Measurements from ENCODE around the gene UGT1A8. TPM values are rescaled to one million over a fixed set of nuclear protein-coding genes. Genes with fewer than 3 reads are reported as not detected.

Gene UGT1A8
- total RNA-seq, 1 experiment from 2014 or later, result not detected

DNA sequence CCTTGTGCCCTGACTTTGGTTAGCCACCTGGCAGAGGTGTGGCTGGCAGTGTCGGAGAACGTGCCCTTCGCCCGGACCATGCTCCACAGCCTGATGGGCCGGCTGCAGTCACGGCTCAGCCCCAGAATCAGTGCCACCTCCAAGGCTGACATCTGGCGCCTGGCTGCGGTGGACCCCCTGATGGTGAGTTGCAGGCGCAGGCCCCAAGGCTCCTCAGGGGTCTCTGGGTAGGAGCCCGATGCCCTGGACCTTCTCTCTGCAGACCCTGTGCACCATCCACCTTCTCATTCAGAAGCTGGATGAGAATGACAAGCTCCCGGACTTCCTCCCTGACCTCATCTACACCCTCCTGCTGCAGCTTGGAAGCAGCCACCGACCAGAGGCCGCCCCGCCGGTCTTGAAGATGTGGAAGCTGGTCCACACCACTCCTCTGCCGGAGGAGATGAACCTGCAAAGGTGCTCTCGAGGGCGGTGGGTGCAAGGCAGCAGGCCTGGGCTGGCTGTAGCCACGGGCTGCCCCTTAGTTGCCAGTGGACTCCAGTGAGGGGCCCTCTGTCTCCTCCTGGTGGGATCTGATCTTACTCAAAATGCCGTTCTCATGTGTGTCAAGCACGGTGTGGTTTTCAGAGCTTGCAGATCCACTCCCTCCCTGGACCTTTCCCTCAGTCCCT, 204.8 kb downstream of the UGT1A8 start:
- in situ Hi-C loops (cut with HindIII; ENCODE audit: low sequenced_read_pairs), result no loop called here
- DNase-seq (ENCODE audit: low spot score), result no peak

Other genes with a start within 250 kb of the UGT1A8 start
- 21.7 and 23.8 TPM in 2 replicates for gene USP40, start 50.9 kb upstream of the UGT1A8 start, total RNA-seq (2014; rRNA removed; shearing (Covaris generic))
- gene UGT1A10, start 18.8 kb downstream of the UGT1A8 start, total RNA-seq (2014; rRNA removed; shearing (Covaris generic)), result not detected in 2 replicates
- not detected in 2 replicates for gene UGT1A9, start 54.3 kb downstream of the UGT1A8 start, total RNA-seq (2014; rRNA removed; shearing (Covaris generic))
- gene UGT1A7, start 64.3 kb downstream of the UGT1A8 start, total RNA-seq (2014; rRNA removed; shearing (Covaris generic)), result not detected in 2 replicates
- gene UGT1A6, start 75.3 kb downstream of the UGT1A8 start, total RNA-seq (2014; rRNA removed; shearing (Covaris generic)), result not detected in 2 replicates
- gene UGT1A5, start 95.3 kb downstream of the UGT1A8 start, total RNA-seq (2014; rRNA removed; shearing (Covaris generic)), result not detected in 2 replicates
- gene UGT1A4, start 101.1 kb downstream of the UGT1A8 start, total RNA-seq (2014; rRNA removed; shearing (Covaris generic)), result not detected in 2 replicates
- gene UGT1A3, start 111.4 kb downstream of the UGT1A8 start, total RNA-seq (2014; rRNA removed; shearing (Covaris generic)), result not detected in 2 replicates
- not detected in 2 replicates for gene UGT1A1, start 142.6 kb downstream of the UGT1A8 start, total RNA-seq (2014; rRNA removed; shearing (Covaris generic))
- not detected in 2 replicates for gene MROH2A, start 160.7 kb downstream of the UGT1A8 start, total RNA-seq (2014; rRNA removed; shearing (Covaris generic))
- gene HJURP, start 236.9 kb downstream of the UGT1A8 start, total RNA-seq (2014; rRNA removed; shearing (Covaris generic)), result 25.0 and 38.5 TPM in 2 replicates

Data from G401 (cell line).